Measurements from ENCODE around the gene ZNF12.
"Not testable (repeated sequence)": the region's sequence is repeated elsewhere in the genome, so short reads cannot be mapped to it uniquely, and the experiment has no call there.

ZNF12 gene

DNA sequence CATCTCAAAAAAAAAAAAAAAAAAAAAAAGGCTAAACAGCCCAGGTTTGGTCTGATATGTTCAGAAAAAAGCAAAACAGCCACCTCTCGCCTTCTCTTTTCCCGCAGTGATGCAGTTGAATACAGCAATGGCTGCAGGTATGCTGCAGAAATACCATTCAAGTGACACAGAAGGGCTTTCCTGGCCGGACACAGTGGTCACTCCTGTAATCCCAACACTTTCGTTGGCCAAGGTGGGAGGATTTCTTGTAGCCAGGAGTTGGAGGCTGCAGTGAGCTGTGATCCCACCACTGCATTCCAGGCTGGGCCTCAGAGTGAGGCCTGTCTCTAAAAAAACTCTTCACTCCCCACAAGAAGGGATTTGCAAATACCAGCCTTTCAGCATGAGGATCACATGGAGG lies 17.6 kb upstream of the ZNF12 start:
- H4K91ac ChIP-seq (ENCODE audit: low read depth, low read length); H3K27me3 ChIP-seq (ENCODE audit: insufficient read depth, low read length); H3K14ac ChIP-seq (ENCODE audit: low read length); H3K4me2 ChIP-seq (ENCODE audit: low read length); H3K23ac ChIP-seq (ENCODE audit: low read length); H2BK12ac ChIP-seq (ENCODE audit: low read length); H3K18ac ChIP-seq (ENCODE audit: low read length); H3K27ac ChIP-seq (ENCODE audit: low read depth, low read length); H3K79me2 ChIP-seq (ENCODE audit: control insufficient read depth, insufficient read depth, low read length, poor library complexity); H3K9me3 ChIP-seq (ENCODE audit: insufficient read depth, low read depth, low read length); H2BK5ac ChIP-seq (ENCODE audit: low read depth, low read length, poor library complexity); H2BK120ac ChIP-seq (ENCODE audit: insufficient read depth, low read length, poor library complexity); H3K79me1 ChIP-seq (ENCODE audit: low read length); H2AFZ ChIP-seq (ENCODE audit: insufficient read depth, low read length, poor library complexity); H3K36me3 ChIP-seq (ENCODE audit: control insufficient read depth in 1 of 2, insufficient read depth in 2 of 2, low read length in 2 of 2); H3K4me1 ChIP-seq (ENCODE audit: control insufficient read depth in 1 of 2, insufficient read depth in 2 of 2, low read length in 2 of 2); H3K4me3 ChIP-seq (ENCODE audit: low read depth, low read length); H2AK5ac ChIP-seq (ENCODE audit: low read length); H3K4ac ChIP-seq (ENCODE audit: low read depth, low read length); H3K9ac ChIP-seq (ENCODE audit: low read length); H4K12ac ChIP-seq (ENCODE audit: low read depth, low read length); H4K8ac ChIP-seq (ENCODE audit: low read depth, low read length): not testable (repeated sequence)
- peak; percentile 30 to 59 for DNase-seq
- no CpG with 5 or more reads among the region's 4 CpGs for WGBS (ENCODE audit: extremely low coverage, insufficient coverage, insufficient read length)

- WGBS (ENCODE audit: extremely low coverage, insufficient coverage, insufficient read length) = no CpG with 5 or more reads among the region's 6 CpGs
- Histone ChIP-seq H3K4me1 (ENCODE audit: control insufficient read depth in 1 of 2, insufficient read depth in 2 of 2, low read length in 2 of 2) (no peaks in the 10 kb centered on the region), H2AK5ac (ENCODE audit: low read length) (no peak overlapping the region), H4K91ac (ENCODE audit: low read depth, low read length) (no peak overlapping the region), H3K14ac (ENCODE audit: low read length) (no peak overlapping the region), H2BK12ac (ENCODE audit: low read length) (no peak overlapping the region), H3K18ac (ENCODE audit: low read length) (no peak overlapping the region), H3K27ac (ENCODE audit: low read depth, low read length) (no peak overlapping the region), H3K23ac (ENCODE audit: low read length) (no peak overlapping the region), H3K36me3 (ENCODE audit: control insufficient read depth in 1 of 2, insufficient read depth in 2 of 2, low read length in 2 of 2) (no peaks in the 10 kb centered on the region), H2BK120ac (ENCODE audit: insufficient read depth, low read length, poor library complexity) (no peak overlapping the region), H3K9ac (ENCODE audit: low read length) (no peak overlapping the region), H3K4me3 (ENCODE audit: low read depth, low read length) (no peak overlapping the region), H2AFZ (ENCODE audit: insufficient read depth, low read length, poor library complexity) (no peak overlapping the region), H3K9me3 (ENCODE audit: insufficient read depth, low read depth, low read length) (no peaks in the 10 kb centered on the region), H4K8ac (ENCODE audit: low read depth, low read length) (no peak overlapping the region), H3K4me2 (ENCODE audit: low read length) (no peak overlapping the region), H3K4ac (ENCODE audit: low read depth, low read length) (no peak overlapping the region), H3K79me1 (ENCODE audit: low read length) (no peaks in the 10 kb centered on the region), H3K27me3 (ENCODE audit: insufficient read depth, low read length) (no peaks in the 10 kb centered on the region), H4K12ac (ENCODE audit: low read depth, low read length) (no peak overlapping the region), H3K79me2 (ENCODE audit: control insufficient read depth, insufficient read depth, low read length, poor library complexity) (no peaks in the 10 kb centered on the region), H2BK5ac (ENCODE audit: low read depth, low read length, poor library complexity) (no peak overlapping the region)
- DNase-seq = peak in 1 of 2 donors; percentile 22
Measured at GRCh38 chr7:6718124-6718523, 11.4 kb upstream of the ZNF12 start.

GRCh38 chr7:6715898-6716297 lies 9.2 kb upstream of the ZNF12 start:
- H3K79me2 ChIP-seq (ENCODE audit: control insufficient read depth, insufficient read depth, low read length, poor library complexity); H3K4me3 ChIP-seq (ENCODE audit: low read depth, low read length); H3K14ac ChIP-seq (ENCODE audit: low read length); H4K8ac ChIP-seq (ENCODE audit: low read depth, low read length); H3K4ac ChIP-seq (ENCODE audit: low read depth, low read length); H4K12ac ChIP-seq (ENCODE audit: low read depth, low read length); H3K23ac ChIP-seq (ENCODE audit: low read length); H3K36me3 ChIP-seq (ENCODE audit: control insufficient read depth in 1 of 2, insufficient read depth in 2 of 2, low read length in 2 of 2); H3K27ac ChIP-seq (ENCODE audit: low read depth, low read length); H2AK5ac ChIP-seq (ENCODE audit: low read length); H2BK5ac ChIP-seq (ENCODE audit: low read depth, low read length, poor library complexity); H2BK120ac ChIP-seq (ENCODE audit: insufficient read depth, low read length, poor library complexity); H3K9me3 ChIP-seq (ENCODE audit: insufficient read depth, low read depth, low read length); H3K4me1 ChIP-seq (ENCODE audit: control insufficient read depth in 1 of 2, insufficient read depth in 2 of 2, low read length in 2 of 2); DNase-seq; H2BK12ac ChIP-seq (ENCODE audit: low read length); H2AFZ ChIP-seq (ENCODE audit: insufficient read depth, low read length, poor library complexity); H3K4me2 ChIP-seq (ENCODE audit: low read length); H4K91ac ChIP-seq (ENCODE audit: low read depth, low read length); H3K27me3 ChIP-seq (ENCODE audit: insufficient read depth, low read length); H3K79me1 ChIP-seq (ENCODE audit: low read length); H3K18ac ChIP-seq (ENCODE audit: low read length); H3K9ac ChIP-seq (ENCODE audit: low read length): not testable (repeated sequence)
- no CpG with 5 or more reads among the region's 9 CpGs for WGBS (ENCODE audit: extremely low coverage, insufficient coverage, insufficient read length)

DNA sequence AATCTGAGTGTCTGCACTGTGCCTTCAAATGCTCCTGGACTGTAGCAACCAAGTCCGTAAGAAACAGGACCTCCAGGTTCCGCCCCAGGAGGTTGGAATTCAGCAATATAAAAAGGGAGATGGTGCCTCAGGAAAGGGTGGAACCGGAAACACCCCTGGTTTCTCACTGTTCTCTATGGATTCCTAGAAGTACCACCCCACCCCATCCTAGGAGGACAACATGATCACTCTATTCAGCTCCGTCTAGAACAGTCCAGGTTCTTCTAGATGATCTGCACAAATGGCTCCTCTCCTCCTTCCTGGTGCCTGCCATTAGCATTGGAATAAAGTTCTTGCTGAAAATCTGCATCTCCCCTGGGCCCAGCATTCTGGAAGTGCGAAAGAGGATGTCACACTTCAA lies 7.6 kb upstream of the ZNF12 start:
- H2BK120ac ChIP-seq (ENCODE audit: insufficient read depth, low read length, poor library complexity) = no peak overlapping the region
- H3K18ac ChIP-seq (ENCODE audit: low read length) = no peak overlapping the region
- H3K27ac ChIP-seq (ENCODE audit: low read depth, low read length) = no peak overlapping the region
- no peak overlapping the region for H3K4me3 ChIP-seq (ENCODE audit: low read depth, low read length)
- no peak overlapping the region for H4K91ac ChIP-seq (ENCODE audit: low read depth, low read length)
- H3K4me1 ChIP-seq (ENCODE audit: control insufficient read depth in 1 of 2, insufficient read depth in 2 of 2, low read length in 2 of 2) = no peaks in the 10 kb centered on the region
- H3K79me1 ChIP-seq (ENCODE audit: low read length) = no peaks in the 10 kb centered on the region
- no peak overlapping the region for H3K14ac ChIP-seq (ENCODE audit: low read length)
- H3K79me2 ChIP-seq (ENCODE audit: control insufficient read depth, insufficient read depth, low read length, poor library complexity) = no peaks in the 10 kb centered on the region
- H4K8ac ChIP-seq (ENCODE audit: low read depth, low read length) = no peak overlapping the region
- no peak overlapping the region for H3K9ac ChIP-seq (ENCODE audit: low read length)
- H3K27me3 ChIP-seq (ENCODE audit: insufficient read depth, low read length) = no peaks in the 10 kb centered on the region
- no peak overlapping the region for H3K4me2 ChIP-seq (ENCODE audit: low read length)
- H2BK5ac ChIP-seq (ENCODE audit: low read depth, low read length, poor library complexity) = no peak overlapping the region
- no peak overlapping the region for H2AK5ac ChIP-seq (ENCODE audit: low read length)
- DNase-seq = no peak
- WGBS (ENCODE audit: extremely low coverage, insufficient coverage, insufficient read length) = no CpG with 5 or more reads among the region's 5 CpGs
- H4K12ac ChIP-seq (ENCODE audit: low read depth, low read length) = no peak overlapping the region
- H2AFZ ChIP-seq (ENCODE audit: insufficient read depth, low read length, poor library complexity) = no peak overlapping the region
- peaks cover 3% of the 10 kb centered on the region for H3K9me3 ChIP-seq (ENCODE audit: insufficient read depth, low read depth, low read length)
- H2BK12ac ChIP-seq (ENCODE audit: low read length) = no peak overlapping the region
- no peaks in the 10 kb centered on the region for H3K36me3 ChIP-seq (ENCODE audit: control insufficient read depth in 1 of 2, insufficient read depth in 2 of 2, low read length in 2 of 2)
- H3K4ac ChIP-seq (ENCODE audit: low read depth, low read length) = no peak overlapping the region
- no peak overlapping the region for H3K23ac ChIP-seq (ENCODE audit: low read length)

All from trophoblast cell (in vitro differentiated cells and primary cell).